K562 (cell line): ENCODE measurements around the gene MAGI2. TPM values are rescaled to one million over a fixed set of nuclear protein-coding genes. Genes with fewer than 3 reads are reported as not detected.

ENCODE experiments used
- ATAC-seq: fragments of 200-7000 bp; cut with Tn5 transposase; 3 replicates; pipeline ENCODE4 v1.9.1; 2020; ENCODE audit warnings: moderate library complexity
- BruUV-seq: library from RNA; stranded (reverse); fragments of 400-500 nt; replicated peaks from 2 replicates; lab custom pipeline; 2021; lab: Mats Ljungman, UMichigan
- CTCF ChIA-PET: fragments of 300-600 bp; formaldehyde crosslinking; extraction: SDS; loops from one replicate; lab custom pipeline; 2021; ENCODE audit warnings: low intra/inter-chr PET ratio; lab: Yijun Ruan, JAX
- POLR2A ChIA-PET: fragments of 300-600, 350-650 bp; sonication (Branson Sonifier 250); formaldehyde crosslinking; extraction: SDS; loops from one replicate; lab custom pipeline; 2021; ENCODE audit warnings: antibody characterized with exemption, inconsistent platforms; lab: Yijun Ruan, JAX
- DNase-seq, 4 experiments: peaks; one replicate each; pipeline versions ENCODE4 v3.0.0 to v3.0.0-alpha.2; 2011 to 2018; ENCODE audit warnings: low spot score in 3 of 4, mixed read lengths in 3 of 4; ENCODE audit errors: extremely low read depth in 1 of 4
- FAIRE-seq: peaks from 2 replicates; lab custom pipeline; 2011; peaks lifted over from hg19 to GRCh38; lab: Jason Lieb, UNC
- H2AFZ ChIP-seq: 2 replicates; pipeline ENCODE4 v1.6.0; 2011; ENCODE audit warnings: low read depth, low read length, control low read depth, inconsistent platforms
- H3K27ac ChIP-seq: fragments of 200-600 bp; 3 replicates; pipeline ENCODE4 v1.8.0; 2011; ENCODE audit warnings: low read depth, mild to moderate bottlenecking, control low read depth, inconsistent platforms, low read length, moderate library complexity, mixed read lengths; ENCODE audit errors: extremely low read depth
- H3K27me3 ChIP-seq, 2 experiments: fragments of 300-600 bp in 1 of 2; 2 replicates in 1 of 2; 3 replicates in 1 of 2; pipeline versions ENCODE4 v1.6.0 to v1.8.0; 2011; ENCODE audit warnings: inconsistent platforms in 2 of 2, low read length in 2 of 2, mild to moderate bottlenecking in 1 of 2, mixed read lengths in 1 of 2, moderate library complexity in 1 of 2; ENCODE audit not compliant: control insufficient read depth in 2 of 2, insufficient read depth in 2 of 2
- H3K36me3 ChIP-seq: fragments of 300-600 bp; 3 replicates; pipeline ENCODE4 v1.8.0; 2011; ENCODE audit warnings: mild to moderate bottlenecking, low read length, inconsistent platforms; ENCODE audit not compliant: control insufficient read depth, insufficient read depth
- H3K4me1 ChIP-seq, 2 experiments: fragments of 200-600 bp in 1 of 2; replicated peaks in 1 of 2; 2 replicates in 1 of 2; 3 replicates in 1 of 2; pipeline versions ENCODE4 v1.5.1 to v1.8.0; 2011; ENCODE audit warnings: inconsistent platforms in 2 of 2, low read length in 2 of 2, mild to moderate bottlenecking in 1 of 2, mixed read lengths in 1 of 2, moderate library complexity in 1 of 2; ENCODE audit not compliant: control insufficient read depth in 2 of 2, insufficient read depth in 2 of 2
- H3K4me2 ChIP-seq: 2 replicates; pipeline ENCODE4 v1.6.1; 2011; ENCODE audit warnings: low read length, control low read depth, inconsistent platforms, mixed read lengths; ENCODE audit not compliant: insufficient read depth
- H3K4me3 ChIP-seq: fragments of 200-600 bp; sonication (generic), shearing (Covaris generic); 2 replicates; pipeline ENCODE4 v1.5.1; 2016; ENCODE audit warnings: control low read depth, inconsistent platforms
- H3K79me2 ChIP-seq: fragments of 200-600 bp; 3 replicates; pipeline ENCODE4 v1.8.0; 2011; ENCODE audit warnings: low read length, inconsistent platforms; ENCODE audit not compliant: control insufficient read depth, insufficient read depth
- H3K9ac ChIP-seq, 2 experiments: 2 replicates each; pipeline versions ENCODE4 v1.6.0 to v1.6.1; 2011; ENCODE audit warnings: low read depth in 2 of 2, low read length in 2 of 2, control low read depth in 1 of 2, inconsistent platforms in 1 of 2, mild to moderate bottlenecking in 1 of 2, mixed read lengths in 1 of 2; ENCODE audit not compliant: insufficient read depth in 1 of 2
- H3K9me1 ChIP-seq: one replicate; pipeline ENCODE4 v1.6.0; 2011; ENCODE audit warnings: inconsistent platforms, mild to moderate bottlenecking, low read length, moderate library complexity; ENCODE audit not compliant: control insufficient read depth, insufficient read depth
- H3K9me3 ChIP-seq: replicated peaks from 2 replicates; pipeline ENCODE4 v1.5.1; 2011; ENCODE audit warnings: low read depth, low read length, inconsistent platforms; ENCODE audit not compliant: control insufficient read depth, insufficient read depth
- H4K20me1 ChIP-seq: replicated peaks from 2 replicates; pipeline ENCODE4 v1.6.1; 2011; ENCODE audit warnings: low read length, inconsistent platforms, mixed read lengths; ENCODE audit not compliant: control insufficient read depth, insufficient read depth
- CREB1 ChIP-seq, 2 experiments: sonication (generic) in 1 of 2; formaldehyde crosslinking in 1 of 2; IDR thresholded peaks; 2 replicates each; pipeline versions ENCODE4 v1.6.1 to v1.8.0; 2012 to 2022; ENCODE audit warnings: inconsistent platforms in 1 of 2, mild to moderate bottlenecking in 1 of 2, missing genetic modification reagents in 1 of 2, moderate library complexity in 1 of 2
- ILF3 ChIP-seq: fragments of 450-650 bp; IDR thresholded peaks from 2 replicates; pipeline ENCODE4 v1.6.1; 2018; ENCODE audit warnings: antibody characterized with exemption, mild to moderate bottlenecking, moderate library complexity, borderline replicate concordance
- NUFIP1 ChIP-seq: fragments of 450-650 bp; IDR thresholded peaks from 2 replicates; pipeline ENCODE4 v1.6.1; 2018; ENCODE audit not compliant: partially characterized antibody
- RHOXF2B ChIP-seq: fragments of 250-450 bp; sonication (Bioruptor Pico); conservative IDR thresholded peaks from 2 replicates; pipeline ENCODE4 v1.5.1; 2021
- TCF7L2 ChIP-seq: fragments of 150-350 bp; IDR thresholded peaks from 2 replicates; pipeline ENCODE4 v1.6.1; 2016; ENCODE audit warnings: low read depth, mild to moderate bottlenecking, low read length, moderate library complexity
- ZFP30 ChIP-seq: fragments of 250-450 bp; sonication (Bioruptor Pico); IDR thresholded peaks from 2 replicates; pipeline ENCODE4 v1.8.0; 2022; ENCODE audit warnings: moderate library complexity, mild to moderate bottlenecking, inconsistent platforms, borderline replicate concordance
- ZNF12 ChIP-seq: sonication (generic); formaldehyde crosslinking; IDR thresholded peaks from 2 replicates; pipeline ENCODE4 v1.4.0; 2020; ENCODE audit warnings: mild to moderate bottlenecking, missing genetic modification reagents
- ZNF143 ChIP-seq: sonication (generic); formaldehyde crosslinking; IDR thresholded peaks from 2 replicates; pipeline ENCODE4 v1.9.0; 2022; ENCODE audit warnings: mild to moderate bottlenecking, missing genetic modification reagents
- ZNF239 ChIP-seq: fragments of 250-450 bp; sonication (Bioruptor Pico); IDR thresholded peaks from 2 replicates; pipeline ENCODE4 v1.4.0; 2020; ENCODE audit warnings: mild to moderate bottlenecking
- ZNF551 ChIP-seq: fragments of 250-450 bp; sonication (Bioruptor Pico); IDR thresholded peaks from 2 replicates; pipeline ENCODE4 v1.5.0; 2021; ENCODE audit warnings: mild to moderate bottlenecking, moderate library complexity
- WGBS: fragments of 100-300 bp; shearing (Covaris generic); methylation state at CpG from one replicate; pipeline ENCODE4 v1.1.6; 2016; ENCODE audit warnings: low coverage, mixed read lengths; ENCODE audit not compliant: insufficient coverage; ENCODE audit errors: missing lambda C conversion rate; 5-methylcytosine and 5-hydroxymethylcytosine counted together
- in situ Hi-C: fragments of 300-500 bp; cut with MboI; formaldehyde crosslinking; loops from 4 replicates; pipeline ENCODE4 v1.15.0; 2018; ENCODE audit warnings: inconsistent platforms, mixed read lengths
- intact Hi-C: fragments of 100-400 bp; cut with micrococcal nuclease; formaldehyde crosslinking; loops from 2 replicates; pipeline ENCODE4 v1.14.2; 2022
- polyA plus RNA-seq, 8 experiments: library from polyadenylated mRNA; depleted of rRNA in 4 of 8; stranded (reverse) in 5 of 8; unstranded in 3 of 8; fragments of >200 nt; fragmentation: Nextera tagmentation in 2 of 8; fragmentation: Illumina TruSeq in 1 of 8; extraction: Ambion mirVana in 2 of 8; extraction: Trizol in 1 of 8; gene quantifications; 2 replicates each; pipeline versions ENCODE4 v1.2.1 to v1.2.3, GENCODE V29; 2011 to 2014; ENCODE audit warnings: inconsistent platforms in 1 of 8, missing spikeins in 1 of 8
- total RNA-seq, 7 experiments: library from RNA; depleted of rRNA in 6 of 7; stranded (reverse); fragments of >200 nt in 6 of 7; fragmentation: Illumina TruSeq in 2 of 7; extraction: Trizol in 2 of 7; gene quantifications; 2 replicates each; pipeline versions ENCODE4 v1.2.1 to v1.2.3, GENCODE V29; 2011 to 2021; ENCODE audit warnings: low replicate concordance in 1 of 7
- TF ChIP-seq, protein P1 (sequence below): fragments of 450-650 bp; IDR thresholded peaks from 2 replicates; pipeline ENCODE4 v1.6.1; 2016; ENCODE audit warnings: antibody characterized with exemption
- TF ChIP-seq, protein P2 (sequence below), 2 experiments: fragments of 150-350 bp in 1 of 2; IDR thresholded peaks; 2 replicates each; pipeline ENCODE4 v1.6.1; 2012 to 2016; ENCODE audit warnings: low read depth in 2 of 2, low read length in 2 of 2, mild to moderate bottlenecking in 1 of 2, moderate library complexity in 1 of 2

The MAGI2 gene
- total and polyA plus RNA-seq, 9 of the 15 experiments (the other 6 are each of a cell fraction or from before 2014, with no cell fraction given), result 0.27 to 1.4 (median 0.70) TPM

DNA sequence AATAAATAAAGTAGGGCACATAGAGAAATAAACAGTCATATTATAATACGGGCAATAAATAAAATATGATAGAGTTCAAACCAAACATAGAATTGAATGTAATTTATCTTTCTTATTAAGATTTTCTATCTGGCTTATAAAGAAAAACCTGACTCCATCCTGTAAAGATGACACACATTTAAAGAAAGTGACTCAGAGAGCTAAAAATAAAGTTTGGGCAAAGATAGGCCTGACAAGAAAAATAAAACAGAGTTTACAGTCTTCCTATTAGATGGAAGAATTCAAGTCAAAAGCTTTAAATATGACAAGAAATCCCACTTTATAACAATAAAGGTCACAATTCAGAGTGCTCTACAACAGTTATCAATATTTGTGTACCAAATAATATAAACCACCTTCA, 1074.3 kb downstream of the MAGI2 start (continued):
- TF ChIP-seq ZFP30 (no peak), TCF7L2 (no peak), ZNF143 (CRISPR knock-in tag) (no peak), NUFIP1 (no peak), CREB1 (IDR thresholded peaks at IDR 0.05) (no peak), CREB1 (CRISPR knock-in tag; IDR thresholded peaks at IDR 0.05) (no peak)

DNA sequence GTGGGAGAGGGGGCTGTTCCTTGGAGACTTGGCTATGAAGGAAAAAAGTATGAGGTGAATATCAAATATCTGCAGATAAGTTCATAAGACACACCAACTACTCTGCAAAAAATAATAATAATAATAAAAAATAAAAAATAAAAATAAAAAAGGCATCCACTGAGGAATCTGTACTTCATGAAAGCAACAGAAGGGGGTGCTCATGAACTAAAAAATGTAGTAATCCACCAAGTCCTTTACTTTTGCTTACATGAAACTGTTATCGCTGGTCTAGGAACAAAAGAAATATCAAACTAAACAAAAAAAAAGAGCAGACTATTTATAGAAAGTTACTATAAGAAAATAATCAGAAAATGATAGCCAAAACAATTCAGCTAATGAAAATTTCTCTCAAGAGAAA, 1075.9 kb downstream of the MAGI2 start:
- in situ Hi-C loops, result no loop called here
- 7% methylated on average over 1 of the region's 1 CpG for WGBS
- POLR2A ChIA-PET, result no interaction called here

More for the DNA sequence above, 1075.9 kb downstream of the MAGI2 start:
- intact Hi-C loops, result no loop called here
- H3K36me3 ChIP-seq, result no peaks in the 10 kb centered on the region
- BruUV-seq, result no TSS peak
- H3K4me3 ChIP-seq, result no peak overlapping the region
- no peak overlapping the region for H2AFZ ChIP-seq
- no peaks in the 10 kb centered on the region for H3K27me3 ChIP-seq
- ATAC-seq (no peak), DNase-seq (no peak), FAIRE-seq (no peak)
- H4K20me1 ChIP-seq, result no peaks in the 10 kb centered on the region
- H3K79me2 ChIP-seq, result no peaks in the 10 kb centered on the region
- H3K4me1 ChIP-seq, result no peaks in the 10 kb centered on the region
- H3K27ac ChIP-seq, result no peak overlapping the region
- TF ChIP-seq, protein P1, sequence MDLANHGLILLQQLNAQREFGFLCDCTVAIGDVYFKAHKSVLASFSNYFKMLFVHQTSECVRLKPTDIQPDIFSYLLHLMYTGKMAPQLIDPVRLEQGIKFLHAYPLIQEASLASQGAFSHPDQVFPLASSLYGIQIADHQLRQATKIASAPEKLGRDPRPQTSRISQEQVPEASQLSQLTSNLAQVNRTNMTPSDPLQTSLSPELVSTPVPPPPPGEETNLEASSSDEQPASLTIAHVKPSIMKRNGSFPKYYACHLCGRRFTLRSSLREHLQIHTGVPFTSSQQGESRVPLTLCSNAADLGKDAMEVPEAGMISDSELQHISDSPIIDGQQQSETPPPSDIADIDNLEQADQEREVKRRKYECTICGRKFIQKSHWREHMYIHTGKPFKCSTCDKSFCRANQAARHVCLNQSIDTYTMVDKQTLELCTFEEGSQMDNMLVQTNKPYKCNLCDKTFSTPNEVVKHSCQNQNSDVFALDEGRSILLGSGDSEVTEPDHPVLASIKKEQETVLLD, result no peak
- TF ChIP-seq ZNF12 (CRISPR knock-in tag) (no peak), RHOXF2B (CRISPR knock-in tag) (no peak), ILF3 (no peak), ZNF551 (CRISPR knock-in tag) (no peak), ZNF239 (no peak)
- TF ChIP-seq, protein P2, sequence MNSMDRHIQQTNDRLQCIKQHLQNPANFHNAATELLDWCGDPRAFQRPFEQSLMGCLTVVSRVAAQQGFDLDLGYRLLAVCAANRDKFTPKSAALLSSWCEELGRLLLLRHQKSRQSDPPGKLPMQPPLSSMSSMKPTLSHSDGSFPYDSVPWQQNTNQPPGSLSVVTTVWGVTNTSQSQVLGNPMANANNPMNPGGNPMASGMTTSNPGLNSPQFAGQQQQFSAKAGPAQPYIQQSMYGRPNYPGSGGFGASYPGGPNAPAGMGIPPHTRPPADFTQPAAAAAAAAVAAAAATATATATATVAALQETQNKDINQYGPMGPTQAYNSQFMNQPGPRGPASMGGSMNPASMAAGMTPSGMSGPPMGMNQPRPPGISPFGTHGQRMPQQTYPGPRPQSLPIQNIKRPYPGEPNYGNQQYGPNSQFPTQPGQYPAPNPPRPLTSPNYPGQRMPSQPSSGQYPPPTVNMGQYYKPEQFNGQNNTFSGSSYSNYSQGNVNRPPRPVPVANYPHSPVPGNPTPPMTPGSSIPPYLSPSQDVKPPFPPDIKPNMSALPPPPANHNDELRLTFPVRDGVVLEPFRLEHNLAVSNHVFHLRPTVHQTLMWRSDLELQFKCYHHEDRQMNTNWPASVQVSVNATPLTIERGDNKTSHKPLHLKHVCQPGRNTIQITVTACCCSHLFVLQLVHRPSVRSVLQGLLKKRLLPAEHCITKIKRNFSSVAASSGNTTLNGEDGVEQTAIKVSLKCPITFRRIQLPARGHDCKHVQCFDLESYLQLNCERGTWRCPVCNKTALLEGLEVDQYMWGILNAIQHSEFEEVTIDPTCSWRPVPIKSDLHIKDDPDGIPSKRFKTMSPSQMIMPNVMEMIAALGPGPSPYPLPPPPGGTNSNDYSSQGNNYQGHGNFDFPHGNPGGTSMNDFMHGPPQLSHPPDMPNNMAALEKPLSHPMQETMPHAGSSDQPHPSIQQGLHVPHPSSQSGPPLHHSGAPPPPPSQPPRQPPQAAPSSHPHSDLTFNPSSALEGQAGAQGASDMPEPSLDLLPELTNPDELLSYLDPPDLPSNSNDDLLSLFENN (IDR thresholded peaks at IDR 0.05; ENCODE audit: low read depth in 2 of 2, low read length in 2 of 2), result no peak
- CTCF ChIA-PET, result no interaction called here
- H3K9ac ChIP-seq, result no peak overlapping the region
- H3K9me3 ChIP-seq, result no peaks in the 10 kb centered on the region
- no peaks in the 10 kb centered on the region for H3K9me1 ChIP-seq
- H3K4me2 ChIP-seq, result no peak overlapping the region
